ENCODE data around the gene KSR2.

Gene KSR2

GRCh38 chr12:118016424-118017264 is 47.9 kb upstream of the KSR2 start, which contains the start of gene RFC5 (continued):
- TF ChIP-seq ZNF776 (tag by site-specific recombination; IDR thresholded peaks at IDR 0.05; ENCODE audit: borderline replicate concordance) = no peak
- no peak for TF ChIP-seq INSM2 (tag by site-specific recombination; IDR thresholded peaks at IDR 0.05)
- peak; percentile 71 for TF ChIP-seq PBX3 (CRISPR knock-in tag; IDR thresholded peaks at IDR 0.05)
- peak; percentile 88 for TF ChIP-seq ZNF335 (tag by site-specific recombination; conservative IDR thresholded peaks at IDR 0.05)
- 0 out of 2 replicates have a peak, but pooled peaks have one; percentile 24 for TF ChIP-seq ZNF148 (tag by site-specific recombination; IDR thresholded peaks at IDR 0.05; ENCODE audit: borderline replicate concordance)
- TF ChIP-seq, protein P1, sequence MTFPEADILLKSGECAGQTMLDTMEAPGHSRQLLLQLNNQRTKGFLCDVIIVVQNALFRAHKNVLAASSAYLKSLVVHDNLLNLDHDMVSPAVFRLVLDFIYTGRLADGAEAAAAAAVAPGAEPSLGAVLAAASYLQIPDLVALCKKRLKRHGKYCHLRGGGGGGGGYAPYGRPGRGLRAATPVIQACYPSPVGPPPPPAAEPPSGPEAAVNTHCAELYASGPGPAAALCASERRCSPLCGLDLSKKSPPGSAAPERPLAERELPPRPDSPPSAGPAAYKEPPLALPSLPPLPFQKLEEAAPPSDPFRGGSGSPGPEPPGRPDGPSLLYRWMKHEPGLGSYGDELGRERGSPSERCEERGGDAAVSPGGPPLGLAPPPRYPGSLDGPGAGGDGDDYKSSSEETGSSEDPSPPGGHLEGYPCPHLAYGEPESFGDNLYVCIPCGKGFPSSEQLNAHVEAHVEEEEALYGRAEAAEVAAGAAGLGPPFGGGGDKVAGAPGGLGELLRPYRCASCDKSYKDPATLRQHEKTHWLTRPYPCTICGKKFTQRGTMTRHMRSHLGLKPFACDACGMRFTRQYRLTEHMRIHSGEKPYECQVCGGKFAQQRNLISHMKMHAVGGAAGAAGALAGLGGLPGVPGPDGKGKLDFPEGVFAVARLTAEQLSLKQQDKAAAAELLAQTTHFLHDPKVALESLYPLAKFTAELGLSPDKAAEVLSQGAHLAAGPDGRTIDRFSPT (tag by site-specific recombination; IDR thresholded peaks at IDR 0.05) = peak; percentile 91
- TF ChIP-seq ZNF792 (tag by site-specific recombination; IDR thresholded peaks at IDR 0.05) = peak; percentile 25; the same call in 1 of the 2 replicates
- peak; percentile 40 for TF ChIP-seq WT1 (tag by site-specific recombination; IDR thresholded peaks at IDR 0.05)
- peak; percentile 84 for TF ChIP-seq ZFP37 (tag by site-specific recombination; IDR thresholded peaks at IDR 0.05)
- no peak for TF ChIP-seq ZNF558 (tag by site-specific recombination; IDR thresholded peaks at IDR 0.05)
- TF ChIP-seq OVOL3 (tag by site-specific recombination; IDR thresholded peaks at IDR 0.05) = no peak
- no peak for TF ChIP-seq MZF1 (tag by site-specific recombination; IDR thresholded peaks at IDR 0.05; ENCODE audit: borderline replicate concordance)
- TF ChIP-seq YY1 (tag by site-specific recombination; IDR thresholded peaks at IDR 0.05) = peak; percentile 31; the same call in 1 of the 2 replicates
- TF ChIP-seq ZNF324 (tag by site-specific recombination; IDR thresholded peaks at IDR 0.05) = 0 out of 2 replicates have a peak, but pooled peaks have one; percentile 73
- TF ChIP-seq ZNF843 (tag by site-specific recombination; IDR thresholded peaks at IDR 0.05) = peak; percentile 67; the same call in 1 of the 2 replicates
- no peak for TF ChIP-seq ZNF184 (tag by site-specific recombination; IDR thresholded peaks at IDR 0.05)
- TF ChIP-seq ZNF600 (tag by site-specific recombination; IDR thresholded peaks at IDR 0.05) = peak; percentile 96
- TF ChIP-seq FEZF1 (tag by site-specific recombination; IDR thresholded peaks at IDR 0.05) = peak; percentile 48; the same call in 1 of the 2 replicates
- TF ChIP-seq ZSCAN5A (tag by site-specific recombination; IDR thresholded peaks at IDR 0.05) = peak; percentile 67; the same call in 1 of the 2 replicates
- no peak for TF ChIP-seq ZNF16 (tag by site-specific recombination; IDR thresholded peaks at IDR 0.05; ENCODE audit: low read depth)
- TF ChIP-seq SP7 (tag by site-specific recombination; IDR thresholded peaks at IDR 0.05) = peak; percentile 84
- peak; percentile 83 for TF ChIP-seq GLIS1 (tag by site-specific recombination; IDR thresholded peaks at IDR 0.05)
- TF ChIP-seq KLF9 (tag by site-specific recombination; IDR thresholded peaks at IDR 0.05; ENCODE audit: low read depth) = peak; percentile 80
- peak; percentile 81 for TF ChIP-seq SP3 (tag by site-specific recombination; IDR thresholded peaks at IDR 0.05)
- no peak for TF ChIP-seq ZNF677 (tag by site-specific recombination; IDR thresholded peaks at IDR 0.05)
- TF ChIP-seq KLF17 (tag by site-specific recombination; IDR thresholded peaks at IDR 0.05) = peak; percentile 48; the same call in 1 of the 2 replicates
- 0 out of 2 replicates have a peak, but pooled peaks have one; percentile 37 for TF ChIP-seq ZSCAN23 (tag by site-specific recombination; IDR thresholded peaks at IDR 0.05)
- 0 out of 2 replicates have a peak, but pooled peaks have one; percentile 25 for TF ChIP-seq ZBTB20 (tag by site-specific recombination; IDR thresholded peaks at IDR 0.05)
- peak; percentile 68; the same call in 1 of the 2 replicates for TF ChIP-seq ZSCAN30 (tag by site-specific recombination; IDR thresholded peaks at IDR 0.05)
- peak; percentile 30; the same call in 1 of the 2 replicates for TF ChIP-seq ZNF394 (tag by site-specific recombination; IDR thresholded peaks at IDR 0.05; ENCODE audit: borderline replicate concordance)

Measured in HEK293 (cell line).